HG02763 (cell line): ENCODE measurements around the gene PDZK1IP1.
"Not testable (repeated sequence)": the region's sequence is repeated elsewhere in the genome, so short reads cannot be mapped to it uniquely, and the experiment has no call there.

Source experiments
- ATAC-seq: cut with Tn5 transposase; IDR thresholded peaks from one replicate; pipeline ENCODE4 v1.9.1; 2021; ENCODE audit warnings: mild to moderate bottlenecking, moderate library complexity; ENCODE audit not compliant: unreplicated experiment

Gene PDZK1IP1

GRCh38 chr1:47140358-47140757 is 49.5 kb downstream of the PDZK1IP1 start:
- not testable (repeated sequence) for ATAC-seq

DNA sequence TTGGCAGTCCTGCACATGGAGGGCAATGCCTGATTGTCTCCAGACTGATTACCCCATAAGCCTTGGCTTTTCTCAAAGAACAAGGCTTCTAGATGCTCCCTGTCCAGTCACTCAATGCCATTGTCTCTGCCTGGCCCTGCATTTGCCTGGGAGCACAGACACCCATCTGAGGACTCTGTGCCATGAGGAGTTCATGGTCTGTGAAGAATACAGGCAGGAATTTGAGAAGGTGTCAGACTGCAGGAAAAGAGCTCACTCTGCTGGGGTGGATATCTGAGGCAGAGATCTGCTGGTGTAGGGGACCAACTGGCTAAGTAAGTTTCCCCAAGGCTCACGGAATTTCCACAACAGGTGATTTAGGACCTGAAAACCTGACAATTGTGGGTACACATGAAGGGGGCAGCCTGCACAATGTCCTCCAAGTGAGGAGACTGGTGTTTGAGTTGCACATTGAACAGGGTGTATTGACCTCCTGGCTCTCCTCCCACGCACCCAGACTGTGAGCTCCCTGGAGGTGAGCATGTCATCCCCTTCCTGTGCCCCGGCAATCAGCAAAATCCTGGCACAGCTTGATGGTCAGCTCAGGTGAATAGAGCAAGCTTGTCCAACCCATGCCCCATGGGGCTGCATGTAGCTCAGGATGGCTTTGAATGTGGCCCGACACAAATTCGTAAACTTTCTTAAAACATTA is 51.8 kb downstream of the PDZK1IP1 start:
- ATAC-seq: no peak

DNA sequence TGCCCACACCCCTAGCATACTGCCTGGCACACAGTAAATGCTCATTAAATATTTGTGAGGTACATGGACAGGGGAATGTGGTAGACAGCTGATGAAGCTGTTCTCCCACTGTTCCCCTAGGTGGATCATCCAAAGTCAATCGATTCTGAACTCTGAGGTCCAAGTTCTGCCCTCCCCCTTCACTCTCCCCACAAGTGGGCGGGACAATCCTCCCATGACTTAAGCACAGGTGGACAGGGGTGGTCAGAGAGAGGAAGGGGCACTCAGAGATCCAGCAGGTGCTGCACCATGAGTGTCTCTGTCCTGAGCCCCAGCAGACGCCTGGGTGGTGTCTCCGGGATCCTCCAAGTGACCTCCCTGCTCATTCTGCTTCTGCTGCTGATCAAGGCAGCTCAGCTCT is 52.6 kb downstream of the PDZK1IP1 start, which contains the start of gene CYP4A22:
Gene CYP4A22, plus strand, starts transcription at position 244 of the 400 bp plus-strand sequence. Its CDS starts 45 bp downstream, at position 289.
- ATAC-seq: no peak
